ENCODE data around the gene C12orf43. TPM values are rescaled to one million over a fixed set of nuclear protein-coding genes. Genes with fewer than 3 reads are reported as not detected.

The C12orf43 gene
- total RNA-seq, 1 experiment from 2014 or later = 18.6 TPM

GRCh38 chr12:120979862-120980696 lies 36.2 kb downstream of the C12orf43 start:
- DNase-seq (ENCODE audit: extremely low read depth, low read depth) = no peak

GRCh38 chr12:120979220-120979861 lies 36.9 kb downstream of the C12orf43 start:
- no peak for DNase-seq (ENCODE audit: extremely low read depth, low read depth)

GRCh38 chr12:120978296-120979219 lies 37.7 kb downstream of the C12orf43 start, which contains the start of gene HNF1A:
TSS of gene HNF1A (plus strand) at chr12:120978543. CDS start at chr12:120978769, 226 bp downstream.
- DNase-seq (ENCODE audit: extremely low read depth, low read depth) = no peak

- no peak for DNase-seq (ENCODE audit: extremely low read depth, low read depth)
These were observed 38.6 kb downstream of the C12orf43 start for GRCh38 chr12:120977531-120978295.

- DNase-seq (ENCODE audit: extremely low read depth, low read depth) = no peak
These were observed 43.3 kb downstream of the C12orf43 start for GRCh38 chr12:120972870-120973543.

GRCh38 chr12:120971299-120972180 lies 44.7 kb downstream of the C12orf43 start:
- DNase-seq (ENCODE audit: extremely low read depth, low read depth) = peak; percentile 64

- DNase-seq (ENCODE audit: extremely low read depth, low read depth) = no peak
These were observed 46.0 kb downstream of the C12orf43 start for GRCh38 chr12:120970310-120970709.

- no peak for DNase-seq (ENCODE audit: extremely low read depth, low read depth)
These were observed 50.7 kb downstream of the C12orf43 start for GRCh38 chr12:120965534-120966091.

- no peak for DNase-seq (ENCODE audit: extremely low read depth, low read depth)
These were observed 52.0 kb downstream of the C12orf43 start for GRCh38 chr12:120964298-120964697.

GRCh38 chr12:120962532-120963020 lies 53.7 kb downstream of the C12orf43 start:
- no peak for DNase-seq (ENCODE audit: extremely low read depth, low read depth)

- no peak for DNase-seq (ENCODE audit: extremely low read depth, low read depth)
These were observed 54.4 kb downstream of the C12orf43 start for GRCh38 chr12:120961604-120962531.

- no peak for DNase-seq (ENCODE audit: extremely low read depth, low read depth)
These were observed 55.6 kb downstream of the C12orf43 start for GRCh38 chr12:120960657-120961056.

GRCh38 chr12:120959111-120959878 lies 57.0 kb downstream of the C12orf43 start:
- DNase-seq (ENCODE audit: extremely low read depth, low read depth) = no peak

- no peak for DNase-seq (ENCODE audit: extremely low read depth, low read depth)
These were observed 59.5 kb downstream of the C12orf43 start for GRCh38 chr12:120956579-120957300.

- DNase-seq (ENCODE audit: extremely low read depth, low read depth) = no peak
These were observed 61.1 kb downstream of the C12orf43 start for GRCh38 chr12:120955232-120955631.

GRCh38 chr12:120950807-120951206 lies 65.5 kb downstream of the C12orf43 start:
- DNase-seq (ENCODE audit: extremely low read depth, low read depth) = no peak

Data from NCI-H460 (cell line).